GM06990 (cell line): ENCODE measurements around the gene PDS5B.

ENCODE experiments used
- DNase-seq: peaks from one replicate; pipeline ENCODE4 v3.0.0-alpha.2; 2011; ENCODE audit not compliant: insufficient read length; ENCODE audit errors: extremely low read depth
- H3K27me3 ChIP-seq: replicated peaks from 2 replicates; pipeline ENCODE4 v1.6.0; 2011; ENCODE audit warnings: low read length; ENCODE audit not compliant: control insufficient read depth, insufficient read depth
- H3K36me3 ChIP-seq: 2 replicates; pipeline ENCODE4 v1.5.1; 2011; ENCODE audit warnings: low read length; ENCODE audit not compliant: control insufficient read depth, insufficient read depth
- H3K4me3 ChIP-seq: replicated peaks from 2 replicates; pipeline ENCODE4 v1.5.1; 2011; ENCODE audit warnings: low read depth, mild to moderate bottlenecking, control low read depth, low read length
- CTCF ChIP-seq: IDR thresholded peaks from 2 replicates; pipeline ENCODE4 v1.5.1; 2011; ENCODE audit warnings: low read length, control low read depth, mild to moderate bottlenecking, inconsistent platforms; ENCODE audit not compliant: insufficient read depth, poor library complexity, severe bottlenecking

The PDS5B gene

DNA sequence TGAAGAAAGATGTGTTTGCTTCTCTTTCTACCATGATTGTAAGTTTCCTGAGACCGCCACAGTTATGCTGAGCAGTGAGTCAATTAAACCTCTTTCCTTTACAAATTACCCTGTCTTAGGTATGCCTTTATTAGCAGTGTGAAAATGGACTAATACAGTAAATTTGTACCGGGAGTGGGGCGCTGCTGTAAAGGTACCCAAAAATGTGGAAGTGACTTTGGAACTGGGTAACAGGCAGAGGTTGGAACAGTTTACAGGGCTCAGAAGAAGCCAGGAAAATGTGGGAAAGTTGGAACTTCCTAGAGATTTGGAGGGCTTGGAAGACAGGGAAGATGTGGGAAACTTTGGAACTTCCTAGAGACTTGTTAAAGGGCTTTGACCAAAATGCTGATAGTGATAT lies 9.2 kb upstream of the PDS5B start:
- no peaks in the 10 kb centered on the region for H3K27me3 ChIP-seq
- no peak for DNase-seq
- no peaks in the 10 kb centered on the region for H3K36me3 ChIP-seq
- no peak for TF ChIP-seq CTCF
- no peak overlapping the region for H3K4me3 ChIP-seq

GRCh38 chr13:32581177-32581786 lies 5.0 kb upstream of the PDS5B start:
- TF ChIP-seq CTCF: peak; percentile 38
- DNase-seq: no peak
- Histone ChIP-seq H3K4me3 (no peak overlapping the region), H3K27me3 (no peaks in the 10 kb centered on the region), H3K36me3 (no peaks in the 10 kb centered on the region)

DNA sequence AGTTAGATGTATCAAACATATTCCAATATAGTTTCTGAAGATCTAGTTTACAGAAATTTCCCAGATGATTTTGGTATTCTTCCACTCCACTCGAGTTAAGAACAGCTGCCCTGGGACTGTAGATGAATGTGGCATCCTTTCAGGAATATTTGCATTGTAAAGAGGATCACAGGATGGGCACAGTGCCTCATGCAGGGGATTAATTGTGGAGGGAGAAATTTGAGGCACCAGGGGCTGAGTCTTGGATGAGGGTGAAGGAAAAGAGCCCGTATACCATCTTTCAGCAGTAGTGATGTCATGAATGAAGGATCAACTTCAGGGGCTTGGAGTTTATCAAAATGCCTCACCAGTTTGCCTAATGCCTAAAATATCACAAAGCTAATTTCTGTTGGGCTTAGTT lies 4.0 kb upstream of the PDS5B start:
- no peak for TF ChIP-seq CTCF
- Histone ChIP-seq H3K27me3 (no peaks in the 10 kb centered on the region), H3K36me3 (no peaks in the 10 kb centered on the region), H3K4me3 (no peak overlapping the region)
- DNase-seq: no peak

- H3K4me3 ChIP-seq: no peak overlapping the region
- H3K27me3 ChIP-seq: no peaks in the 10 kb centered on the region
- DNase-seq: no peak
- TF ChIP-seq CTCF: no peak
- H3K36me3 ChIP-seq: no peaks in the 10 kb centered on the region
These were observed 3.3 kb upstream of the PDS5B start for GRCh38 chr13:32582991-32583390.

- peak; percentile 14 for DNase-seq
- peak overlapping the region; percentile 68 for H3K4me3 ChIP-seq
- no peaks in the 10 kb centered on the region for H3K27me3 ChIP-seq
- H3K36me3 ChIP-seq: no peaks in the 10 kb centered on the region
- TF ChIP-seq CTCF: no peak
These were observed 637 bp upstream of the PDS5B start for GRCh38 chr13:32585550-32586079.
